Hepatocyte (in vitro differentiated cells): ENCODE measurements around the gene POFUT1. TPM values are rescaled to one million over a fixed set of nuclear protein-coding genes. Genes with fewer than 3 reads are reported as not detected.
A peak's percentile ranks its signal among the peaks of the same experiment; 100 is the strongest.
"Not testable (repeated sequence)": the region's sequence is repeated elsewhere in the genome, so short reads cannot be mapped to it uniquely, and the experiment has no call there.

Experiments used
- DNase-seq: peaks from one replicate; pipeline ENCODE4 v3.0.0-alpha.2; 2016; ENCODE audit warnings: low spot score
- H2AFZ ChIP-seq: fragments of 200-600 bp; sonication (generic); 2 replicates; pipeline ENCODE4 v1.6.0; 2016; ENCODE audit warnings: antibody characterized with exemption, mild to moderate bottlenecking
- H3K27ac ChIP-seq: fragments of 200-600 bp; sonication (generic); 2 replicates; pipeline ENCODE4 v1.5.1; 2016; ENCODE audit warnings: mild to moderate bottlenecking
- H3K27me3 ChIP-seq: fragments of 200-600 bp; sonication (generic); 2 replicates; pipeline ENCODE4 v1.6.1; 2016
- H3K36me3 ChIP-seq: fragments of 200-600 bp; sonication (generic); replicated peaks from 2 replicates; pipeline ENCODE4 v1.5.1; 2016; ENCODE audit warnings: low read depth; ENCODE audit not compliant: insufficient read depth
- H3K4me1 ChIP-seq: fragments of 200-600 bp; sonication (generic); 2 replicates; pipeline ENCODE4 v1.5.1; 2016; ENCODE audit warnings: mild to moderate bottlenecking, moderate library complexity; ENCODE audit not compliant: insufficient read depth
- H3K4me2 ChIP-seq: fragments of 200-600 bp; sonication (generic); 2 replicates; pipeline ENCODE4 v1.6.0; 2016
- H3K4me3 ChIP-seq: fragments of 200-600 bp; sonication (generic); 2 replicates; pipeline ENCODE4 v1.5.1; 2016; ENCODE audit warnings: mild to moderate bottlenecking
- H3K79me2 ChIP-seq: fragments of 200-600 bp; sonication (generic); 2 replicates; pipeline ENCODE4 v1.6.0; 2017; ENCODE audit warnings: mild to moderate bottlenecking
- H3K9me2 ChIP-seq: fragments of 200-600 bp; sonication (generic); replicated peaks from 2 replicates; pipeline ENCODE4 v1.6.0; 2017; ENCODE audit warnings: mild to moderate bottlenecking; ENCODE audit not compliant: insufficient read depth
- H3K9me3 ChIP-seq: fragments of 200-600 bp; sonication (generic); 2 replicates; pipeline ENCODE4 v1.5.1; 2016; ENCODE audit warnings: low read depth, mild to moderate bottlenecking
- H4K20me1 ChIP-seq: fragments of 200-600 bp; sonication (generic); 2 replicates; pipeline ENCODE4 v1.6.0; 2016; ENCODE audit warnings: mild to moderate bottlenecking; ENCODE audit not compliant: insufficient read depth, poor library complexity, severe bottlenecking
- CTCF ChIP-seq: fragments of 200-600 bp; sonication (generic); IDR thresholded peaks from 2 replicates; pipeline ENCODE4 v1.5.1; 2016; ENCODE audit warnings: antibody characterized with exemption, mild to moderate bottlenecking; ENCODE audit not compliant: poor library complexity
- EZH2 ChIP-seq: fragments of 200-600 bp; sonication (generic); IDR thresholded peaks from 2 replicates; pipeline ENCODE4 v1.6.1; 2016; ENCODE audit warnings: antibody characterized with exemption, mild to moderate bottlenecking, borderline replicate concordance
- EZH2phosphoT487 ChIP-seq: fragments of 200-600 bp; sonication (generic); IDR thresholded peaks from one replicate; pipeline ENCODE4 v1.6.1; 2018; ENCODE audit warnings: antibody characterized with exemption, mild to moderate bottlenecking, low read depth, moderate library complexity; ENCODE audit not compliant: unreplicated experiment, severe bottlenecking
- WGBS: methylation state at CpG from one replicate; pipeline ENCODE4 v1.1.6; 2016; ENCODE audit warnings: low lambda C conversion rate; ENCODE audit errors: missing lambda C conversion rate; 5-methylcytosine and 5-hydroxymethylcytosine counted together
- polyA plus RNA-seq: library from polyadenylated mRNA; unstranded; fragments of >200 nt; fragmentation: Nextera tagmentation; extraction: Ambion mirVana; gene quantifications from 2 replicates; pipeline ENCODE4 v1.2.1, GENCODE V29; 2016
- total RNA-seq: library from RNA; depleted of rRNA; stranded (reverse); fragments of >200 nt; gene quantifications from 2 replicates; pipeline ENCODE4 v1.2.3, GENCODE V29; 2014

POFUT1 gene
- total and polyA plus RNA-seq, 2 experiments from 2014 or later: 42.0 to 81.4 TPM

GRCh38 chr20:32195581-32195980 lies 12.1 kb upstream of the POFUT1 start:
- no peak for TF ChIP-seq EZH2
- TF ChIP-seq EZH2phosphoT487: no peak
- no peak for TF ChIP-seq CTCF
- Histone ChIP-seq H3K27me3 (no peaks in the 10 kb centered on the region), H3K4me2 (no peak overlapping the region), H2AFZ (no peak overlapping the region), H3K4me3 (no peak overlapping the region), H4K20me1 (peaks cover 59% of the 10 kb centered on the region), H3K4me1 (peaks cover 15% of the 10 kb centered on the region), H3K36me3 (peaks cover 4% of the 10 kb centered on the region), H3K27ac (peak overlapping the region; percentile 14), H3K9me3 (no peaks in the 10 kb centered on the region), H3K9me2 (no peaks in the 10 kb centered on the region), H3K79me2 (peaks cover 76% of the 10 kb centered on the region)
- 88% methylated on average over 7 of the region's 7 CpGs for WGBS
- no peak for DNase-seq

DNA sequence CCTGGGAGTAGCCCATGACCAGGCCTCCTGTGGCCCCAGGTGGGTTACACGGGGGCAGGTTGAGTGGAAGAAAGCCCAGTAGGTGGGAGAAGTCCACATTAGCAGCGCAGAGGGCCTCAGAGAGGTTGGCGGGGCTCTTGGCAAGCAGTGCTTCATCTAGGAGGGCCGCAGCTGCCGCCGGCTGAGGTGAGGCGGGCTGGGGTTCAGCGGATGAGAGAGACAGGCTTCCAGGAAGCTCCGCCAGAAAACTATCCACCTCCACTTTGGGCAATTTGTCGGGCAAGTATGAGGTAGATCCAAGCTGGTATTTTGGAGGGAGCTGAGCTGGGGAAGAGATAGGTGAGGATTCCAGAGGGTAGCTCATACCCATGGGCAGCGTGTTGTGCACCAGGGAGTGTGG lies 11.1 kb upstream of the POFUT1 start:
- Histone ChIP-seq H3K79me2 (peaks cover 83% of the 10 kb centered on the region), H3K4me1 (peaks cover 14% of the 10 kb centered on the region), H4K20me1 (peaks cover 66% of the 10 kb centered on the region)
- not testable (repeated sequence) for H3K4me2 ChIP-seq, H3K27me3 ChIP-seq, H3K4me3 ChIP-seq, DNase-seq, H3K27ac ChIP-seq, H3K9me2 ChIP-seq, H3K9me3 ChIP-seq, H3K36me3 ChIP-seq, H2AFZ ChIP-seq
- 97% methylated on average over 11 of the region's 11 CpGs for WGBS

- not testable (repeated sequence) for H3K4me3 ChIP-seq, DNase-seq, H3K27me3 ChIP-seq, H3K9me3 ChIP-seq, H3K27ac ChIP-seq, H3K36me3 ChIP-seq, H3K9me2 ChIP-seq, H3K4me2 ChIP-seq, H2AFZ ChIP-seq
- Histone ChIP-seq H3K4me1 (peaks cover 19% of the 10 kb centered on the region), H4K20me1 (peaks cover 68% of the 10 kb centered on the region), H3K79me2 (peaks cover 87% of the 10 kb centered on the region)
- 97% methylated on average over 20 of the region's 20 CpGs for WGBS
Measured at GRCh38 chr20:32197136-32197535, 10.5 kb upstream of the POFUT1 start.

DNA sequence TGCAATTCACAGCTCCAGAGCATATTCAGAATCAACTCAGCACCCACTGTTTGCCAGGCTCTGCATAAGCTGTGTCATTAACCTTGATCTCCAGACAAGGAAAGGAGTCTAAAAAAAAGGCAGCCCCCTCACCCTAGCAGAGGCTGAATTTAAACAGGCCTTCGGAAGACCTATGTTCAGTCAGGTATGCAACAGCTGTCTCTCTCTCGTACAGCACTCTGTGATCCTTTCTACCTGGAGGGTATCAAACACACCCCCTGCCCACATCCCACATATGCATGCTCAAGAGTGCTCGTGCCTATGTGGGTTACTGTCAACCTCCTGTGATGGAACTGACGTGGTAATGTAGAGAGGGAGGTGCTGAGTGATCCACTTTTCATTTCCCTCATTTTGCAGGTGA lies 8.7 kb upstream of the POFUT1 start:
- peaks cover 37% of the 10 kb centered on the region for H3K4me1 ChIP-seq
- WGBS: 87% methylated on average over 4 of the region's 4 CpGs
- H3K27me3 ChIP-seq: no peaks in the 10 kb centered on the region
- peaks cover 77% of the 10 kb centered on the region for H4K20me1 ChIP-seq
- peaks cover 95% of the 10 kb centered on the region for H3K79me2 ChIP-seq
- no peaks in the 10 kb centered on the region for H3K9me3 ChIP-seq
- no peak for DNase-seq
- peak overlapping the region; percentile 0 for H3K4me2 ChIP-seq
- no peaks in the 10 kb centered on the region for H3K9me2 ChIP-seq
- H2AFZ ChIP-seq: no peak overlapping the region
- H3K36me3 ChIP-seq: peaks cover 4% of the 10 kb centered on the region
- no peak overlapping the region for H3K4me3 ChIP-seq
- no peak overlapping the region for H3K27ac ChIP-seq
- TF ChIP-seq EZH2phosphoT487 (no peak), CTCF (no peak), EZH2 (no peak)
